ES-I3 (cell line): ENCODE measurements around the gene TBC1D8B.
"Not testable (repeated sequence)": the region's sequence is repeated elsewhere in the genome, so short reads cannot be mapped to it uniquely, and the experiment has no call there.

ENCODE experiments used
- H3K36me3 ChIP-seq: 2 replicates; pipeline ENCODE4 v1.6.1; 2013; ENCODE audit warnings: mild to moderate bottlenecking, low read length, control low read depth, moderate library complexity; ENCODE audit not compliant: insufficient read depth
- H3K4me1 ChIP-seq: 2 replicates; pipeline ENCODE4 v1.6.1; 2013; ENCODE audit warnings: mild to moderate bottlenecking, control low read depth, low read length; ENCODE audit not compliant: insufficient read depth
- H3K9ac ChIP-seq: 2 replicates; pipeline ENCODE4 v1.6.1; 2013; ENCODE audit warnings: low read depth, mild to moderate bottlenecking, low read length, moderate library complexity
- H3K9me3 ChIP-seq: 2 replicates; pipeline ENCODE4 v1.6.1; 2013; ENCODE audit warnings: mild to moderate bottlenecking, low read length, moderate library complexity; ENCODE audit not compliant: control insufficient read depth, insufficient read depth

TBC1D8B gene

DNA sequence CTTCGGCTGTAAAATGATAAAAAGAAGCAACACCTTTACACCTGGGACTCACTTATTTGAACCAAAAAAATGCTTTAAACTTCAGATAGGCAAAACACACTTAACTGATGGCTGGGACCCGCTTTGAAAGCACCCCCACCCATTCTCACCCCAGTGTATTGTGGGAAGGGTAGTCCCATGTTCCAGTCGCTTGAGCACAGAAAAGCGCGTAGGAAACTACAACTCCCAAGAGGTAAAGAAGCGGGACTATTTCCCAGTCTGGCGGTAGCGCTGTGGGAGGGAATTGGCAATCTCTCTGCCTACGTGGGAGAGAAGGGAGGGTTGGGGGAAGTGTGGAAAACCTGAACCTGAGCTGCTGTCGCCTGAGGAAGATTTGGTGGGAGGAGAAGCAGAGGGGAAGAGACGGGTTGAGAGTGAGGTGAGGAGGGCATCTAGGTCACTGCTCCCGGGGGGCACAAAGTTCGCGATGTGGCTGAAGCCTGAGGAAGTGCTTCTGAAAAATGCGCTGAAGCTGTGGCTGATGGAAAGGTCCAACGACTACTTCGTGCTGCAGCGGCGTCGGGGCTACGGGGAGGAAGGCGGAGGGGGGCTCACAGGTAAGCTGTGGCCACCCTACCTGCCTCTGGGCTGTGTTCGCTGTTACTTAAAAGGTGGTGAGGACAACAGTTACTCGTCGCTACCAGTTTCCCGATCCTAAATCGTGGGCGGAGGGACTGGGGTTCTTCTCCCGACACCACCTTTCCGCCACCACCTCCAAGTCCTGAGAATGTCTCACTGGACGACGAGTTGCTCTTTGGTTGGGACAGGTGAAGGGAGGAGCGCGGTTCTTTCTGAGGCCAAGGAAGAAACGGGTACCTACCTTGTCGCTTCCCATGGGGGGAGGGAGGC is at the start of gene TBC1D8B:
Gene TBC1D8B, plus strand, starts transcription at position 286 of the 888 bp plus-strand sequence. Its CDS starts 181 bp downstream, at position 467.
- peak within 1 kb of the TSS; percentile 71 for H3K9ac ChIP-seq
- no peaks in the 10 kb centered on the region for H3K4me1 ChIP-seq
- H3K9me3 ChIP-seq: no peaks in the 10 kb centered on the region
- no peaks in the 10 kb centered on the region for H3K36me3 ChIP-seq

DNA sequence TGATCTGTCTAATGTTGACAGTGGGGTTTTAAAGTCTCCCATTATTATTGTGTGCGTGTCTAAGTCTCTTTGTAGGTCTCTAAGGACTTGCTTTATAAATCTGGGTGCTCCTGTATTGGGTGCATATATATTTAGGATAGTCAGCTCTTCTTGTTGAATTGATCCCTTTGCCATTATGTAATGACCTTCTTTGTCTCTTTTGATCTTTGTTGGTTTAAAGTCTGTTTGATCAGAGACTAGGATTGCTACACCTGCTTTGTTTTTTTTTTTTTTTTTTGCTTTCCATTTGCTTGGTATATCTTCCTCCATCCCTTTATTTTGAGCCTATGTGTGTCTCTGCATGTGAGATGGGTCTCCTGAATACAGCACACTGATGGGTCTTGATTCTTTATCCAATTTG is 33.2 kb upstream of the TBC1D8B start:
- not testable (repeated sequence) for H3K9me3 ChIP-seq, H3K36me3 ChIP-seq, H3K9ac ChIP-seq, H3K4me1 ChIP-seq

- no peak overlapping the region for H3K9ac ChIP-seq
- H3K9me3 ChIP-seq: no peaks in the 10 kb centered on the region
- H3K36me3 ChIP-seq: no peaks in the 10 kb centered on the region
- H3K4me1 ChIP-seq: no peaks in the 10 kb centered on the region
Observed at GRCh38 chrX:106774981-106775380, 27.5 kb upstream of the TBC1D8B start.

GRCh38 chrX:106780264-106780663 is 22.2 kb upstream of the TBC1D8B start:
- Histone ChIP-seq H3K9ac (no peak overlapping the region), H3K36me3 (no peaks in the 10 kb centered on the region), H3K9me3 (no peaks in the 10 kb centered on the region), H3K4me1 (peaks cover 22% of the 10 kb centered on the region)

GRCh38 chrX:106780664-106781377 is 21.7 kb upstream of the TBC1D8B start:
- Histone ChIP-seq H3K4me1 (peaks cover 22% of the 10 kb centered on the region), H3K9ac (no peak overlapping the region), H3K36me3 (no peaks in the 10 kb centered on the region), H3K9me3 (no peaks in the 10 kb centered on the region)

DNA sequence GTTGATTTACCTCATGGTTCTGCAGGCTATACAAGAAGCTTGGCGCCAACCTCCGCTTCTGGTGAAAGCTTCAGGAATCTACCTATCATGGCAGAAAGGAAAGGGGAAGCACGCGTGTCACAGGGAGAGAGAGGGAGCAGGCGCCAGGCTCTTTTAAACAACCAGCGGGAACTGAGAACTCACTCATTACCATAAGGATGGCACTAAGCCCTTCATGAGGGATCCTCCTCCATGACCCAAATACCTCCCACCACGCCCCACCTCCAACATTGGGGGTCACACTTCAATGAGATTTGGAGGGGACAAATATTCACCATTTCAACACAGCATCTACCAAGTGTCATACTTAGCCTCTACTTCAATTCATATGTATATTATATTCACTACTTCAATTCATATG is 18.8 kb upstream of the TBC1D8B start:
- Histone ChIP-seq H3K4me1 (peaks cover 22% of the 10 kb centered on the region), H3K9me3 (no peaks in the 10 kb centered on the region), H3K9ac (0 out of 2 replicates have a peak overlapping the region, but pooled peaks have one; percentile 5), H3K36me3 (no peaks in the 10 kb centered on the region)

DNA sequence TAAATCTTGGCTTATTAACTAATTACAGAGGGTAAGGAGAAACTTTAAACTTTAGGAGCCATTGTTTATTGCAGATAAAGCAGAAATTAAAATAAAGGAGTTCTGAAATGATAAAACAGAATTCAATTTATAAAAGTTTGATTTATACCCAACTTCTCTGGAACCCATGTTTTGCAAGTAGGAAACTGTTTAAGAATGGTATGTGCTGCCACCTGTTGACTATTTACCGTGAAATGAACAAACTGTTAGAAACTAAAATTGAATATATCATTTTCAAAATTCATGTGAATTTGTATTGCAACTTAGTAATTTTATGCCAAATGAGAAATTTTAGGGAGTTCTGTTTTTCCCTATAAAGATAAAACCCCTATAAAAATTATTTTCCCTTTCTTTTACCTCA is 11.0 kb upstream of the TBC1D8B start:
- H3K9me3 ChIP-seq: no peaks in the 10 kb centered on the region
- no peaks in the 10 kb centered on the region for H3K4me1 ChIP-seq
- no peak overlapping the region for H3K9ac ChIP-seq
- no peaks in the 10 kb centered on the region for H3K36me3 ChIP-seq

GRCh38 chrX:106802063-106802387 is 448 bp upstream of the TBC1D8B start:
- Histone ChIP-seq H3K9ac (peak overlapping the region; percentile 71), H3K36me3 (no peaks in the 10 kb centered on the region), H3K9me3 (no peaks in the 10 kb centered on the region), H3K4me1 (no peaks in the 10 kb centered on the region)

DNA sequence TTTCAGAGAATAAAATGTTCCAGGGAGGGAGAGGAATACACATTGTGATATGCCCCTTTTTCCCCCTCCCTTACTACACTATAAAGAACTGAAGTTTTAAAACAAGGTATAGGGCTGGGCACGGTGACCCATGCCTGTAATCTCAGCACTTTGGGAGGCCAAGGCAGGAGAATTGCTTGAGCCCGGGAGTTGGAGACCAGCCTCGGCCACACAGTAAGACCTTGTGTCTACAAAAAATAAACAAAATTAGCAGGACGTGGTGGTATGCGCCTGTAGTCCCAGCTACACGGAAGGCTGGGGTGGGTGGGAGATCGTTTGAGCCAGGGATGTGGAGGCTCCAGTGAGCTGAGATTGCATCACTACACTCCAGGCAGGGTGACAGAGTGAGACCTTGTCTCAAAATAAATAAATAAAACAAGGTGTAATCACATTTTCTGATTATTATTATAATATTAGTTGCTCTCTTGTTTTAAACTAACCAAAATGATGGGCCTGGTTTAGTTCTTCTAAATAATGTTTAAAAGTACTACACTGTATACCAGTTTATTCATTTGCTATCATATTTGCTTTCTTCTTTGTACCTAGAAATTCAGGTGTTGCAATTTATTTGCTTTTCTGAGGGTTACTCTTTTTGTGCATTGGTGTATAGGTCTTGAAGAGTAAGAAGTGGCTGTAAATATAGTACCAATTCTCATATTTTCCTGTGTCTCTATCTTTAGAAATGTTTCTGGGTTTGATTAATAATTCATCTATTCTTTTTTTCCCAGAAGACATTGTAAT is 8.8 kb downstream of the TBC1D8B start:
- no peaks in the 10 kb centered on the region for H3K36me3 ChIP-seq
- no peaks in the 10 kb centered on the region for H3K9me3 ChIP-seq
- H3K9ac ChIP-seq: no peak overlapping the region
- H3K4me1 ChIP-seq: no peaks in the 10 kb centered on the region

- not testable (repeated sequence) for H3K4me1 ChIP-seq, H3K36me3 ChIP-seq, H3K9me3 ChIP-seq, H3K9ac ChIP-seq
Observed at GRCh38 chrX:106812930-106813329, 10.5 kb downstream of the TBC1D8B start.

- not testable (repeated sequence) for H3K4me1 ChIP-seq, H3K36me3 ChIP-seq, H3K9me3 ChIP-seq, H3K9ac ChIP-seq
Observed at GRCh38 chrX:106814093-106814492, 11.6 kb downstream of the TBC1D8B start.

DNA sequence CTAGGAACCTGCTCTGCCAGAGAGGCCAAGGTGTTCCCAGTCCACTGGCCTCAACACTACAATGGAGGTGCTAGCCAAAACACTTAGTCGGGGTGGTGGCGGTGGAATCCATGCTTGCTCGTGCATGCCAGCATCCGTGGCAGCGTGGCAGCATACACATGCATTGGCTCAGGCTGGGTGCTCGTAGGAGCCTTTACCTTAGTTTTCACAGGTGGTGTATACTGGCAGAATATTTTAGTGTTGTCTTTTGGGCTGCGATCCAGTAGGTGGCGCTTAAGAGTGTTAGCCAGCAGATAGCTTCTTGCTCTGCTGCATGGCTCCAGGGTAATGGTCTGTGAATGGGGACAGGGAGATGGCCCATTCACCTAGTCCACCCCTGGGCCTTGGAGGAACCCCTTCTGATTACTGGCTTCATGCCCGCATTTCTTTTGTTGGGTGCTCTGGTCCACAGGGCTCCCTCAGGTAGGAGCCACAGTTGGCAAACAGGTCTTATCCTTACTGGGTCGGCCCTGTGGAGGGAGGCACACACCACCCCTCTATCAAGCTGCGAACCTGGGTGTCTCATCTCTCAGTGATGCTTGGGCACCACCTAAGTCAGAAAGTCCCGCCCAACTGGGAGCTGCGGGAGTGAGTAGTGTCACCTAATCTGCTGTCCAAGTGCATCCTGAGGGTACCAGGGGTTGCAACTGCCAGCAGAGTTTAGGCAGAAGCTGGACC is 60.7 kb downstream of the TBC1D8B start:
- Histone ChIP-seq H3K4me1 (peaks cover 3% of the 10 kb centered on the region; the same call in 1 of the 2 replicates), H3K9me3 (no peaks in the 10 kb centered on the region), H3K36me3 (no peaks in the 10 kb centered on the region), H3K9ac (no peak overlapping the region)

DNA sequence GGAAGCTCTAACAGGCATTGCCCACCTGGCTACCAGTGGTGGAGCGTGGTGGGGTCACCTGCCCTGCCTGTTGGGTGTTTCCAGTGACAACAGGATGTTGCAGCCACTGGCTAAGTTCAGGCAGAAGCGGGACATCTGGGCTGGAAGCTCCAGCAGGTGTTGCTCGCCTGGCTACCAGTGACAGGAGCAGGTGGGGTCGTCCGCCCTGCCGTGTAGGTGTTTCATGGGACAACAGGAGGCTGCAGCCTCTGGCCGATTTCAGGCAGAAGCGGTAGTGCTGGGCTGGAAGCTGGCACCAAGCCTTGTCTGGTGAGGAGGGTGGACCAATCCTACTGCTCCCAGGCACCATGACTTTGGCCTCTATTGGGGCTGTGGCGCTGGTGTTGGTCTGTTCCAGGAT is 61.2 kb downstream of the TBC1D8B start:
- Histone ChIP-seq H3K9ac (no peak overlapping the region), H3K36me3 (no peaks in the 10 kb centered on the region), H3K9me3 (no peaks in the 10 kb centered on the region), H3K4me1 (peaks cover 3% of the 10 kb centered on the region; the same call in 1 of the 2 replicates)

DNA sequence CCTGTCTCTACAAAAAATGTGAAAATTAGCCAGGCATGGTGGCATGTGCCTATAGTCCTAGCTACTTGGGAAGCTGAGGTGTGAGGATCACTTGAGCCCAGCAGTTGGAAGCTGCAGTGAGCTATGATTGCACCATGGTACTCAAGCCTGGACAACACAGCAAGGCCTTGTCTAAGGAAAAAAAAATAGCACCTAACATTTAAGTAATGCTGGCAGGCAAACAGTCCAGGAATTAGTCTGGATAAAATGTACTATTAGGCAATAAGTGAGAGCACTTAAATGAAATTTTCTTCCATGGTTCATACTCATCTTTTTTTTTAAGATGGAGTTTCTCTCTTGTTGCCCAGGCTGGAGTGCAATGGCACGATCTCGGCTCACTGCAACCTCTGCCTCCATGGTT is 70.3 kb downstream of the TBC1D8B start:
- not testable (repeated sequence) for H3K9ac ChIP-seq, H3K36me3 ChIP-seq, H3K9me3 ChIP-seq
- H3K4me1 ChIP-seq: peaks cover 13% of the 10 kb centered on the region
